Stimulated activated CD4-positive, alpha-beta T cell treated with anti-CD3 and anti-CD28 coated beads, Interleukin-2, amount 100 ng/mL, for 24 hours (primary cell): ENCODE measurements around the gene COQ4.
"Not testable (repeated sequence)": the region's sequence is repeated elsewhere in the genome, so short reads cannot be mapped to it uniquely, and the experiment has no call there.

ENCODE experiments used
- DNase-seq, 2 donors: peaks; one replicate each; pipeline ENCODE4 v3.0.0-alpha.2; 2020

Gene COQ4

DNA sequence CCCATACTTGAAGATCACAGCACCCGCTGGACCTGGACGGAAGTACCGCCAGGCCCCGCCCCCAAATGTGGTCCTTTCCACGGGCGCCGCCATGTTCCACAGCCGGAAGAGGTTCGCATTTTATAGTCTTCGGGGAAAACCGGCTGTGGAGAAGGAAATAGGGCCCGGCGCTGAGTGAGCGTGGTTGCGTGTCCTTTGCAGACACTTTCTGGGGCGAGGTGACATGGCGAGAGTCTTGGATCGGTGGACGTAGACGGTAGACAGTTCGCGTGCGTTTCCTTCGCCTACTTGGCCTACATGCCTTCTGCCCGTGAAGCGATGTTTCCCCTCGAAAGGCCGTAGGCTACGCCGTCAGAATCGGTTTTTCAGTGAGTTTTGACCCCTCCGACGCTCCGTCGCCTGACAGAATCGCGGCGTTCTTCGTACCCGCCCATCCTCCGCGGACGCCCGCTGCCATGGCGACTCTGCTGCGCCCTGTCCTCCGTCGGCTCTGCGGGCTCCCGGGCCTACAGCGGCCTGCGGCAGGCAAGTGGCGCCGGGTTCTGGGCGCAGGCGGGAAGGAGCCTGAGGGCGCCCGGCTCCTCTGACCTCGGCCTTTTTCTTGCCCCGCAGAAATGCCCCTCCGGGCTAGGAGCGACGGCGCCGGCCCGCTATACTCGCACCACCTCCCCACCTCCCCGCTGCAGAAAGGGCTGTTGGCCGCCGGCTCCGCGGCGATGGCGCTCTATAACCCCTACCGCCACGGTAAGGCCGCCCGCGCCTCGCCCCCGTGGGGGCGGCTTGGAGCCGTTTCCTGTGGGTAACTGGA is at the start of gene COQ4, which contains the start of gene TRUB2:
TSS of gene COQ4 (plus strand) at position 436 of the 808 bp plus-strand sequence. CDS start at position 456, 20 bp downstream.
TSS of gene TRUB2 (minus strand) at position 44 of the 808 bp plus-strand sequence. CDS start at position 5, 39 bp downstream.
- DNase-seq: peak; percentile 94

DNA sequence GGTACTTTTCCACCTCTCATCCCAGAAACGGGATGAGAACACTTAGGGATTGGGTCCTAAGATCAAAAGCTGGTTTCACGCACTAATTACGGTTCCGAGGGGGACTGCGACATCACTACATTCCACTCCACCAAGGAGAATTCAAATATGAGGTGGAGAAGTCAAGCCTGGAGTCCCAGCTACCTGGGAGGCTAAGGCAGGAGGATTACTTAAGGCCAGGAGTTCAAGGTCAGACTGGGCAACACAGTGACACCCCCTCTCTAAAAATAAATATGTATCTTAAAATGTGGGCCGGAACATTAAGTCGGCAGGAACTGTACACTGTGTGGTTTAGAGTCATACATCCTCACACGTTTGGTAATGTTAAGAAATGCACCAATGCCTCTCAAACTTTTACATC is 48.4 kb upstream of the COQ4 start:
- no peak for DNase-seq

DNA sequence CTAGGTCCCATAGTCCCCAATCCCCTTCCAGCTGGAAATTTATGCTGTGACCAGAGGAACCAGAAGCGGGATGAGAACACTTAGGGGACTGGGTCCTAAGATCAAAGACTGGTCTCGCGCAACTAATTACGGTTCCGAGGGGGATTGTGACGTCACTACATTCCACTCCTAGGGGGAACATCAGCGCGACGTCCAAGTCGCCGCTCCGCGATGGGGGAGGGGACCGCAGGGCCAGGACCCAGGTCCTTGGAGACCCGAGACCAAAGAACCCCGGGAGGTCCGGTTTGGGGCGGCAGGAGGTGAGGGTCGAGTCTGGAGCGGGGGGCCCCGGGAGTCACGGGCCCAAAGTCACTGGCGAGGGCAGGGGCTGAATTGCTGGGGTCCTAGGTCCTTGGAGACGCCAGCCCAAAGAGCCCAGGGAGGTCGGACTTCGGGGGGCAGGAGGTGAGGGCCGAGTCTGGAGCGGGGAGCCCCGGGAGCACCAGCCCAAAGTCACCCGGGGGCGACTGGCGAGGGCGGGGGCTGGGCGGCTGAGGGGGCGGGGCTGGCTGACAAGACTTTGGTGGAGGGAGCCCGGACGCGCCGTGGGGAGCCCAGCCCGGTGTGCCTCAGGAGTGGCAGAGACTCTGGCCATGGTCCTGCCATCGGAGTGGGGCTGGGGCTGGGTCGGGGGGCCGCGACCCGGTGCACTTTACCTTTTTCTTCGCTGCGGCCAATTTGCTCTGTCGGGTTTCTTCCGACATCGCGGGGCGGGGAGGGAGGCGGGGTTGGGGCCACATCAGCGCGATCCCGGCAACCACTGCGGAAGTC is 47.2 kb upstream of the COQ4 start, which contains the start of gene GOLGA2:
TSS of gene GOLGA2 (minus strand) at position 810 of the 810 bp plus-strand sequence. CDS start at position 779, 31 bp downstream.
- DNase-seq: peak; percentile 13 to 30

DNA sequence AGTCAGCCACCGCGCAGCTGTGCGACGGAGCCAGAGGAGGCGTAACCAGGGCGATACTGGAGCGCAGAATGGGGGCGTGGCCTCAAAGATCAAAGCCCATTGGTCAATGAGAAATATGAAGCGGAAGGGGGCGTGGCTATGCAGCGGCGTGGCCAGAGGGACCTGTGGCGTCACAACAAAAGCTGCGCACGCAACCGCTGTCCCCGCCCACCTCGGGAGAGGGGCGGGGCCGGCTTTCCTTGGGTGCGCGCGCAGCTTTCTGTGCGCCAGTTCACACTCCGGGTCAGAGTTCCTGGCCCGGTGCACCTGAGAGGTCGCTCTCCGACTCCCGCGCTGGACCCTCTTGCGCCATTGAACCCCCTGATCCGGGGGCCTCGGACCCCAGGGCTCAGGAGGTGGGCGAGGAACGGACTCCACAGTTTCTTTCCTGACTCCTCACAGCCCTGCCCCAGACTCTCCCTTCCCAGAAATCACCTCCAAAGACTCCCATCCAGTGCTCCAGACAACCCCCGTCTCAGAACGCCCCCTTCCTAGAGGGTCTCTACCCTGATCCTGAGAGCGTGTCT is 46.5 kb upstream of the COQ4 start, which contains the start of gene SWI5:
TSS of gene SWI5 (plus strand) at position 269 of the 566 bp plus-strand sequence.
- peak; percentile 100 for DNase-seq

DNA sequence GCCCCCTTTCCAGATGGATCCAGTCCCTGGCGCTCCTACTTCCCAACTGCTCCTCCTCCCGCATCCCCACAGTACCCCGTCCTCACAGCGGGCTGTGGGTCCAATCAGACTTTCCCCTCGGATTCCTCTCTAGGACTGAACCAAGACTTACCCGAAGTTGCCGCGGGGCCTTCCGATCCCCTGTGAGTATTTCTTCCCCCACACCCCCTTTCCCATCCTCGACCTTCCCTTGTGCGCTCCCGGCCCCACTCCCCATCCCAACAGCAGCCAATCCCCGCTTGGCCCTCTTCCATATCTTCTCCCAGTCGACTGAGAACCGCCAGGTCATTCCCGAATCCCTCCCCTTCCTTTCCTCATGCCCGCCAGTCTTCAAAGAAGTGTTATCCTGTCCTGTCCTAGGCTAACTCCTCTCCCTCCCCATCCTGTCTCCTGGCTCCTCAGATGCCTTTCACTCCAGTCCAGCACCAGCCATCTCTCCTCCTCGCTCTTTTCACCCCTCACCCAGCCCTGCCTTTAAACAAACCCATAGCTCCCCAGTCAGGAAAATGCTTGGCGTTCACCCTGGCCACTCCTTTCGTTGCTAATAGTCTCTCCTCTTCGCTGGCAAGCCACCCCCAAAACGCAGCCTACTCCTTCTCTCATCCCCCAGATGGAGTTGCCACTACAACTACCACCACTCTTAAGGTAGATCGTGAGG is 45.9 kb upstream of the COQ4 start:
- peak in 1 of 2 donors; percentile 15 for DNase-seq

DNA sequence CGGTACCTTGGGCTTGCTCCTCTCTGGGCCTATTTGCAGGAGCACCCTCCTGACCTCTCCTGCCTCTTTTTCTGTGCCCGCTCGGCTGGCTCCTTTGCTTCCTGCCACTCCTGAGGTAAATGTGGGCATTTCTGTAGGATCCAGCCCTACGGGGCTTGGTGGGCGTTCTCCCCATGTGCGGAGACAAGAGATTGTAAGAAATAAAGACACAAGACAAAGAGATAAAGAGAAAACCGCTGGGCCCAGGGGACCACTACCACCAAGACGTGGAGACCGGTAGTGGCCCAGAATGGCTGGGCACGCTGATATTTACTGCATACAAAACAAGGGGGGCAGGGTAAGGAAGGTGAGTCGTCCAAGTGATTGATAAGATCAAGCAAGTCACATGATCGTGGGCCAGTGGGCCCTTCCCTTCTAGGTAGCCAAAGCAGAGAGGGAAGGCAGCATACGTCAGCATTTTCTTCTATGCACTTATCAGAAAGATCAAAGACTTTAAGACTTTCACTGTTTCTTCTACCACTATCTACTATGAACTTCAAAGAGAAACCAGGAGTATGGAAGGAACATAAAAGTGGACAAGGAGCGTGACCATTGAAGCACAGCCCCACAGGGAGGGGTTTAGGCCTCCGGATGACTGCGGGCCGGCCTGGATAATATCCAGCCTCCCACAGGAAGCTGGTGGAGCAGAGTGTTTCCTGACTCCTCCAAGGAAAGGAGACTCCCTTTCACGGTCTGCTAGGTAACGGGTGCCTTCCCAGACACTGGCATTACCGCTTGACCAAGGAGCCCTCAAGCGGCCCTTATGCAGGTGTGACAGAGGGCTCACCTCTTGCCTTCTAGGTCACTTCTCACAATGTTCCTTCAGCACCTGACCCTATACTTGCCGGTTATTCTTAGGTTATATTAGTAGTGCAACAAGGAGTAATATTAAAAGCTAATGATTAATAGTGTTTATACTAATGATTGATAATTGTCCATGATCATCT is 43.3 kb upstream of the COQ4 start:
- not testable (repeated sequence) for DNase-seq

DNA sequence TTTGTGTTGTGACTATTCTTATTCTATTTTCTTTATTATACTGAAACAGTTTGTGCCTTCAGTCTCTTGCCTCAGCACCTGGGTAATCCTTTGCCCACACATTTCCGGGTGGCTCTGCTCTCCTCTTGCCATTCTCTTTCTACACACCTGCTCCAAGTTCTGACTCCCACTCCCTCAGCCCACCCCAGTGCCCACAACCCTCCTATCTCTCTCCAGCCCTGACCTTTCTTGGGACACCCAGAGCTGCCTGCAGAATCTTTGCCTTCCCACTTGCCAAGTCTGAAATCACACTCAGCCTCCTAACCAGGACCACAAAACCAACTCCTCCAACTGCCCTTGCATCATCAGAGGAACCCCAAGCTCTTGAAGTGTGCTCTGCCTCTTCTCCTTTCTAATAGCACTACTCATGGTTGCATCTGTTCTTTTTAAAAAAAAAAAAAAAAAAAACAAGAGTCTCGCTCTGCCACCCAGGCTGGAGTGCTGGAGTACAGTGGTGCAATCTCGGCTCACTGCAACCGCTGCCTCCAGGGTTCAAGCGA is 42.5 kb upstream of the COQ4 start:
- no peak for DNase-seq

DNA sequence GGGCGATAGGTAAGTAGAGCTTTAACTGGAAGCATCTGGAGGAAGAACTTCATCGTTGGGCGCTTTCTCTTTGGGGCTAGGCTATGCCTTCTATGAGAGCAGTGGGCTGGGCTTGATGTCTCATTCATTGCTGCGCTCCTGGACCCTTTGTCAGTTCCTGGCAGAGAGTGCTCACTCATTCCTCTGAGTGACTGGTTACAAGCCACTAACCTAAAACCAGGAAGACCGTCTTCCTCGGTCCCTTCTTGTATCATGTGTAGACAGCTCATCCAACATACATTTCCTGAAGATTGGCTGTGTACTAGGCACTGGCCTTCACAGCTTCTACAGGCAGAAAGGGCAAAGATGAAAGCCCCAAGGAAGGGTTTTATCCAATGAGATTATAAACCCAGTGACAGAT is 40.1 kb upstream of the COQ4 start:
- no peak for DNase-seq

DNA sequence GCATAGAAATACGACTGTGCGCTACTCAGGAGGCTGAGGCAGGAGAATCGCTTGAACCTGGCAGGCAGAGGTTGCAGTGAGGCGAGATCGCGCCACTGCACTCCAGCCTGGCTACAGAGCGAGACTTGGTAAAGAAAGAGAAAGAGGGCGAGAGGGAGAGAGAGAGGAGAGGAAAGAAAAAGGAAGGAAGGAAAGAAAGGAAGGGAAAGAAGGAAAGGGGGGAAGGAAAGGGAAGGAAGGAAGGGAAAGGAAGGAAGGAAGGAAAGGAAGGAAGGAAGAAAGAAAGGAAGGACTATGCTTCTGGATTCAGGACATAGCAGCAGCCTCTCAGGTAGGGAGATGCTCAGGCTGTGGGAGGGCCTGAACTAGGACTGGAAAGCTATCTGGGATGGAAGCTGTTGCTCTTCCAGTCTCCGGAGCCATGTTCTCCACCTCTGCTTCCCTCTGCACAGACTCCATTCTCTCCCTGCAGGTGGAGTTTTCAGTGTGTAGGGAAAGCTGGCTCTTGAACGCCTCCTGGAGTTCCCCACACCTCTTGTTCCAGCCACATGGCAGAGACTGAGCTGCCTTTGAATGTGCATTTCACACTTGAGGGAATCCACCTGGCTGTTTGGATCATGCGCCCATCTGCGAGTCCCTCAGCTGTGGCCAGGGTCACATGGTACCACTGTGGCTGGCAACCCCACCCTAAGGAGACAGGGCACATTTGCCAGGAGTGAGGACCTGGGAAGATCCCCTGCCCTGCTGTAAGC is 37.4 kb upstream of the COQ4 start:
- DNase-seq: no peak

DNA sequence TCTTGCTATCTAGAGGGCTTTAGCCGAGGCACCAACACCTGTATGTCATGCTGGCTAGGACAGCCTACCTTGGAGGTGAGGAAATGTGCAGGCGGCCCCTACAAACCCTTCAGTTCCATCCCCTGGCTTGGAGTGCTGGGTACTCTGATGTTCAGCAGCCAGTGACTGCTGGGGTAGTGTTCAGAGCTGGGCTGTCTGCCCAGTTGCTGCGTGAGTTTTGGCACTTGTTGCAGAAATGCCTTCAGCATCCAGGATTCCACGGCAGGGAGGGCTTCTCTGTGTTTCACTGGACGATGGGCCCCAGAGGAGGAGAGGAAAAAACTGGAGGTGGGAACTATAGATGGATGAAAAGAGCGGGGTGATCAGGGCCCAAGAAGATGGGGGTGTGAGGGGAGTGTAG is 36.2 kb upstream of the COQ4 start:
- DNase-seq: no peak

DNA sequence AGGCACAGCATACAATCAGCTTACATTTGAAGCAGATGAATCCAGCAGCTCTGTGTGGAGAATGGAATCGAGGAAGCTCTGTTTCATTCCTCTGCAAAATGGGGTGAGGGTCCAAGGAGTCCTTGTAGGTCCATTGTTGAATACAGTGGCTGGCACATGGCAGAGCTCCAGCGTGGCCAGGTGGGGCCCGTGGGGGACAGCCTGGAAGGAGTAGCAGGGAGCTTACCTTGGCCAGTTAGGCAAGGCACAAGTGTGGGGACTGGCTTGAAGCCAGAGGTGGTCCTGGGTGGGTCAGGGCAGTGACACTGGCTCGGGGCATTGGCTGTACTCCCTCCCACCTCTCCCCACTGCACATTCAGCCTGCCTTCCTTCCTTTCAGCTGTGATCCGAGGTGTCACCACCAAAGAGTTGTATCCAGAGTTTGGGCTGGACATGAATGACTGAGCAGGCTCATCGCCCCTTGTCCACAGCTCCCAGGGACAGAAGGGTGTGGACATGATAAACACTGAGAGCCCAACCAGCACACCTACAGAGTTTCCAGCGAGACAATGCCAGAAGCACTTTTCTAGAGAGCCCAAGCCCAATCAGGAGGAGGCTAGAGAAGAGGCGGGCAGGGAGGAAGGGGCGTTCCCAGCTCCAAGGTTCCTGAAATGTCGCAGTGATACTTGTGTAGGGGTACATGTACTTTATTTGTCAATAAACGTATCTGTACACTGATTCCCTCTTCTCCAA is 34.2 kb upstream of the COQ4 start:
- DNase-seq: no peak

DNA sequence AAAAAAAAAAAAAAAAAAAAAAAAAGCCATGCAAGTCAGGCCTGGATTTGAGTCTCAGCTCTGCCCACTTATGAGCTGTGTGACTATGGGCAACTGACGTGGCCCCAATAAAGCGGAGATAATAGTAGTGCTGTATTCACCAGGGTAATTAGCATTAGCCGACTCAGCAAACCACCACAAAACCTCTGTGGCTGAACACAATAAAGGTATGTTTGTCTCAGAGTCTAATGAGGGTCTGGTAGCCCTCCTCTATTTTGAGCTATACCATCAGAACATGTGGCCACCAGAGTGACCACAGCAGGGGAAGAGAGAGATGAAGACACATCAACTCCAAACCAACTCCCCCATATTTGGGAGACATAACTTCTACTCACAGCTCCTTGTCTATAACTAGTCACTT is 30.6 kb upstream of the COQ4 start:
- no peak for DNase-seq

DNA sequence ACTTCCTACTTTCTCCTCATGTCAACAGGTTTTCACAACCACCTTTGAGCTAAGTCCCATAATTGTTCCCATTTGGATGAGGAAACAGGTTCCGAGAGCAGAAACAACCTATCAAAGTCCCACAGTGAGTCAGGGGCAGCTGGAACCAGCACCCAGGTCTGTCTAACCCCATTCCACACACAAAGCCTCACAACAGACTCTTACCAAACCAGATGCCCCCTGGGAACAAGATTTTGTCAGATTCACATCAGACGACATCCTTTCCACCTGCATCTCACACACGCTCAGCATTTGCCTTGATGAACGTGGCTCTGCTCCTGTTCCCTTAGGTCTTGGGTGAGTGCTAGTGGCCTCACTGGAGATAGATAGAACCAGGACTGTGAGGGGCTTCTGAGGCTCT is 29.5 kb upstream of the COQ4 start:
- no peak for DNase-seq

DNA sequence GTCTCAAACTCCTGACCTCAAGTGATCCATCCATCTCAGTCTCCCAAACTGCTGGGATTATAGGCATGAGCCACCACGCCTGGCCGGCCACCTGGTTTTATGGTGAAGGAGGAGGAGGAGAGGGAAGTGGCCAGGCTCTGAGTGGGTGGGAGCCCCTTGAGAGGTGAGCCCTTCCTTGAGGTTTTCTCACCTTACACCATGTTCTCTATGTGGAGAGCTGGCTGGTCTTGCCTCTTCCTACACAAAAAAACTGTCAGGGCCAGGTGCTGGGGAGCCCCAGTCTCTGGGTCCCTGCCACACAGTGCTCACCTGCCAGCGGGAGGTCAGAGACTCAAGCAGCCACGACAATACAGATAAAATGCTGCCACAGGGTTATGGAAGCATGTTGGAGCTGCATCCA is 28.5 kb upstream of the COQ4 start:
- no peak for DNase-seq

DNA sequence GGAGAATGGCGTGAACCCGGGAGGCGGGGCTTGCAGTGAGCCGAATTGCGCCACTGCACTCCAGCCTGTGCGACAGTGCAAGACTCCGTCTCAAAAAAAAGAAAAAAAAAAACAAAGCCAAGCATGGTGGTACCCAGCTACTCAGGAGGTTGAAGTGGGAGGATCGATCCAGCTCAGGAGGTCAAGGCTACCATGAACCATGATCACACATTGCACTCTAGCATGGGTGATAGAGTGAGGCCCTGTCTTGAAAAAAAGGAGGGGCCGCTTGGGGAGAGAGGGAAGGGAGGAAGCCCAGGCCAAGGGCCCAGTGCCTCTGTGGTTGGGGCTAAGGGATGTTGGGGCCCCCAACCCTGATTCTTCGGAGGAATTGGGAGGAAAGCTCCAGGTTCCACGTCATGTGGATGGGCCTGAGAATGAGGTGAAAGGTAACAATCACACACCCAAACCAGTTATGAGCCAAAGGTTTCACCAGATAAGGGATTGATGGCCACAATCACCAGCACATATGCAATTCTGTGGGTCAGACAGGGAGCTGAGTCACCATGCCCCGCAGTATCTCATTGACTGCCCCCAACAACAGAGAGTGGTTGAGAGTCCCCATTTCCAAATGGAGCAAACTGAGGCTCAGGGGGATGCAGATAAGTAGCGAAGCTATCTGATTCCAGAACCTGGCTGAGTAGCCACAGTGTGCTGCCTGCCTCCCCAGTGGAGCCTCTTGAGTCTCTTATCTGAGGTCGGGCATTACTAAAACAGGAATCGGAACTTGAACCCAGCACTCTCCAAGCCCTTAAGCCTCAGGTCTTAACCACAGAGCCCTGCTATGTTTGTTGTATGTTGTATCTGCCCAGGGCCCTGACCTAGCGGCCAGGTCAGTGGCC is 26.1 kb upstream of the COQ4 start:
- no peak for DNase-seq

DNA sequence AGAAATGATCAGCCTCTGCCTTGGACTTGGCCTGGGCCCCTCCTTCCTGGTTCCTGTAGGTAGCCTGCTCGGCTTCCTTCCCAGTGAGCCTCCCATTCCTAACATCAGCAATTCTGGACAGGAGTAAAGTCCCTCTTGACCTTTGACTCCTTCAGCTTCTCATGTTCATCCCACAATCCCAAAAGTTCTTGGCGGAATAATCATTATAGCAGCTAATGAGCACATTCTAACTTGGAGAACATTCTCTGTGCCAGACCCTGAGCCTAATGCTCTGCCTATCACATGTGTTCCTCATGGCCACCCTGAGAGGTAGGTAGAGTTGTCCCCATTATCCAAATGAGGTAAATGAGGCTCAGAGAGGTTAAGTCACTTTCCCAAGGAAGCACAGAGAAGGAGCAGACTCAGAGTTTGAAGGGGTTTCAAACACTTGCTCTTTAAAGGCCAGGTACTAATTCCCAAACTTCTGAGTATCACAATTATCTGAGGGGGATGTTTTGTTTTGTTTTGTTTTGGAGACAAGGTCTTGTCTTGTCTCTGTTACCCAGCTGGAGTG is 25.3 kb upstream of the COQ4 start:
- DNase-seq: no peak

DNA sequence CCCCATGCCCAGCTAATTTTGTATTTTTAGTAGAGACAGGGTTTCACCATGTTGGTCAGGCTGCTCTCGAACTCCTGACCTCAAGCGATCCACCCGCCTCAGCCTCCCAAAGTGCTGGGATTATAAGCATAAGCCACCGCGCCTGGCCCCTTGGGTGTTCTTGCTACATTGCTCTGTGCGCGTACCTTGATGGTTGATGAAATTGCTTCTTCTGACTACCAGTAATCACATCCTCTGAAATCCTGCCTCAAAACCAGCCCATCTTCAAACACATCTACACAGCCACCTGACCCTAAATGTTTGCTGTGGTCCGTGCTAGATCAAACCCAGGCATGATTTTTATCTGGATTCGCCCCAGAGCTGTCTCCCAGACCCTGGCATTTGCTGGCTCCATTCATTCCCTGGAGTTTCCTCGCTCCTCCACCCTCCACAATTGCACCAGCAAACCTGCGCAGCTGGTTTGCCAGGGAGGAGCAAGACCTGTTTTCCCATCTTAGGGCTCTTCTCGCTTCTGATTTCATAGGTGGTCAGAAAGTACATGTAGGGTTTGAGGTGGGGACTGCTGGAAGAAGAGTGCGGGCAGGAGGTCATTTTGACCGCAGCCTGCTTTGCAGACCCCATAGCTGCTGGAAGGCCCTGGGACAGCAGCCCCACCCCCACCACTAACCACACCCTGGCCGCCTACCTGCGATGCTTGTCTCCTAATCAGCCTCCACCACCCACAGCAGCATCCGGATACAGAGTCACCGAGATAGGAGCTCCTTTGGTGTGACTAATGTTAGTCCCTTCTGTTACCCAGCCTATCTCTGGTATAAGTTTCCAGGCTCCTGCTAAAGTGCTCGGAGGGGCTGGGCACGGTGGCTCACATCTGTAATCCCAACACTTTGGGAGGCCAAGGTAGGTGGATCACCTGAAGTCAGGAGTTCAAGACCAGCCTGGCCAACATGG is 23.8 kb upstream of the COQ4 start:
- DNase-seq: no peak
